Measurements from ENCODE around the gene FBXL4.

- TF ChIP-seq CTCF (IDR thresholded peaks at IDR 0.05; ENCODE audit: borderline replicate concordance, extremely low read depth, low read length, poor library complexity, severe bottlenecking) (no peak), EZH2 (IDR thresholded peaks at IDR 0.05; ENCODE audit: borderline replicate concordance, low read depth, low read length, severe bottlenecking) (no peak)
Measured at GRCh38 chr6:98977671-98978292, 30.0 kb upstream of the FBXL4 start.

Measured in DND-41 (cell line).